HL-60/S4 (cell line): ENCODE results near the gene SELPLG.
"Not testable (repeated sequence)": the region's sequence is repeated elsewhere in the genome, so short reads cannot be mapped to it uniquely, and the experiment has no call there.

Experiments
- in situ Hi-C: fragments of 300-500 bp; cut with MboI; formaldehyde crosslinking; loops from 2 replicates; pipeline ENCODE4 v1.14.3; 2022; ENCODE audit warnings: low sequenced_read_pairs

Gene SELPLG

GRCh38 chr12:108594960-108595710 lies 38.6 kb downstream of the SELPLG start:
- in situ Hi-C loops: no loop called here

- in situ Hi-C loops: no loop called here
Measured at GRCh38 chr12:108594323-108594903, 39.3 kb downstream of the SELPLG start.

GRCh38 chr12:108592033-108592909 lies 41.4 kb downstream of the SELPLG start:
- in situ Hi-C loops: no loop called here

DNA sequence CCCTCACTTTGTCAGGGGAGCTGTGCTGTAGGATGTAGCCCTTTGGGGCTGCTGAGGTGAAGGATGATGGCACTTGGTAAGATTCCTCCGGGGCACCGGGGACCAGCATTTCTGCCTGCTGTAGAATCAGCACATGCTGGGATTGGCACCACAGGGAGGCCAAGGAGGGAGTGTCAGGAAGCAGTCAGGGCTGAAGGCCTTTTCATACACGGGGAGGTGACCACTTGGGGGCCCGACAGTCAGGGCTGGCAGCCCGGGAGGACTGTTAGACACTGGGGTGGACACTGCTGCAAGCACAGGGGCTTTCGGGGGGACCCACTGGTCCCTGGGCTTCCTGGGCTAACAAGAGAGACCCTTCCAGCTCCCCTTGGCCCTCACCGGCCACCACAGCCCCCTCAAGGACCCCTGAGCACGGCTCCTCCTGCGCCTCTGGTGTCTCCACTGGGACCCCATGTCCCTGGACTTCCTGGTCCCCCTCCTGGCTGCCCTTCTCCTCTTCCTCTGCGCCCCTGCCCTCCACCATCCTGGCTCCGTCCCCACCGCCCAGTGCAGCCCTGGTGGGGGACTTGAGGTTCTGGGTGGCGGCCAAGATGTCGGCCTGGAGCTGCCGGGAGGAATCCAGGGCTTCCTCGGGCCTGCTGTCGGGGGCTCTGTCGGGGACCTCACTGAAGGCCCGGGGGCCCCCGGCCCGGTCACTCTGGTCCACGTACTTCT lies 42.3 kb downstream of the SELPLG start:
- in situ Hi-C loops: no loop called here

GRCh38 chr12:108590463-108590862 lies 43.2 kb downstream of the SELPLG start:
- in situ Hi-C loops: not testable (repeated sequence)

DNA sequence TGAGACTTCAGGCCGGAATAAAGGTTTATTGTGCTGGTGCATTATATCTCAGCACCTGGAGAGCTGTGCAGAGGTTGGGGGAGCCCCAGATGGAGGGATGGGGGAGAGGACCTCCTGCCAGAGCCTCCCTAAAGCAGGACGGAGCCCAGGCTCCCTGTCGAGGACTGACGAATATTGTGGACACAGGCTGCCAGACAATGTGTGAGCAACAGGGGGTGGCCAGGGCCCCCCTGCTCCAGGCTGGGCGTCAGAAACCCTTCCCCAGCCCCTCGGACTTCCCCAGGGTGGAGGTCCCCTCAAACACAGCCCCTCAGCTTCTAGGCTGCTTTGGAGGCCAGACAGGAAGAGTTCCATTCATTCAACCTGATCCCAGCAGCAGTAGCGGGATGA lies 43.9 kb downstream of the SELPLG start:
- in situ Hi-C loops: no loop called here

DNA sequence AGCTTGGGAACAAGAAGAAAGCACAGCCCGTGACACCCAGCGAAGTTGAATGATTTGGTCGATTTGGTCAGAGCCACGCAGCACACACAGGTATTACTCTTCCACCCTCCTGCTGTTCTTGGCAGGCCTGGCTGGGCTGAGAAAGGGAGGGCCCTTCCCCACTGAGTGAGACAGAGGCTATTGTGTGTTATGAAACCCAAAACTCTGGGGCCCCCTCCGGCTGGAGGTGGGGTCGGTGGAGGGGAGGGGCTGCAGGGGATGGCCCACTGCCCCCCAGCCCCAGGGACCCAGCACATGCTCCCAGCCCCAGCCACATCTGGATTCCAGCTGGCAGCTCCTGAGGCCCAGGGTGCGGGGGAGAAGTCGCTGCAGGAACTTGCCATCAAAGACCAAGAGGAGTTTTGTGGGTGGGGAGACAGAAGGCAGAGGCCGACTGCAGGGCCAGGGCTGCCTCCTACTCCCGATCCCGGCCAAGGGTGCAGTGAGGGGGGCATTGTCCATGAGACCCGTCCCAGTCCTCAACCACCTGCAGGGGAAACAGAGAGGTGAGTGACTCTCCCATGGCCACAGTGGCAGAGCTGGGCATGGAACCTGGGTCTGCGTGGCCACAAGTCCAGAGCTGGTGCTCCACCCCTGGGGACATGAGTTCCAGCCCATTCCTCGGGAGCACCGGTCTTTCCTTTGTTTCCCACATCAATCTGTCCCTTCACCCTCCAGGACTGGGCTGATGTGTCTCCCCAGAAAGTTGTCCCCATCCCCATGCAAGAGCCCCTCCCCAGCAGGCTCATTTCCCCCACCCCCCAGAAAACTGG lies 44.5 kb downstream of the SELPLG start:
- in situ Hi-C loops: no loop called here

DNA sequence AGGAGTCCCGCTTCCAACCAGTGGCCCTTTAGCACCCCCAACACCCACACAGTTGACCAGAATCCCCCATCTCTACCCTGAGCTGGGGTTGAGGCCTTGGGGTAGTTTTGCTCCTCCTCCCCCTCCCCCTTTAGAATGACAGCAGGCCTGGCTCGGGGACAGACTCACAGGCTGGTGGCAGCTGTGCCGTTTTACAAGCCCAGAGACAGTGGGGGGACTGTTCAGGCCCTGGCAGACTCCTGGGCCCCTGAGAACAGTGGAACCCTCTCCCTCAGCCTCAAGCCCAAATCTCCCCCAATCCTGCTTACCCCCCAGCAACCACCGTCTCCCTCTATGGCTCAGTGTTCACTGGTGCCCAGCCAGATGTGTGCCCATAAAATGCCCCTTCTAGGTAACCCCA lies 45.9 kb downstream of the SELPLG start:
- in situ Hi-C loops: no loop called here

DNA sequence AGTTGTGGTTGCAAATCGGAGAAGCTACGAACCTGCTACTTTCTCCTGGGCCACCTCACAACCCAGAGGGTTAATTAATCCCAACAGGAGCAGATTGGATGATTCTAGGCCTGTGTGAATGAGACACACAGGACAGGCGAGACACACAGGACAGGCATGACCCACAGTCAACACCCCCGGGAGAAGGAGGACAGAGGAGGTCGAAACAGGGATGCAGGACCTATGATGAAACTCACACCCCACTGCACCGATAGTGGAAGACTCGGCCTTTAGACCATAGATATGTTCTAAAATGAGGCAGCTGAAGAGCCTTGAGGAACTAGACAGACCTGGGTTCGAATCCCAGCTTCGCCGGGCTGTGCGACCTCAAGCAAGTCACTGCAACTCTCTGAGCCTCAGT lies 47.4 kb downstream of the SELPLG start:
- in situ Hi-C loops: no loop called here

DNA sequence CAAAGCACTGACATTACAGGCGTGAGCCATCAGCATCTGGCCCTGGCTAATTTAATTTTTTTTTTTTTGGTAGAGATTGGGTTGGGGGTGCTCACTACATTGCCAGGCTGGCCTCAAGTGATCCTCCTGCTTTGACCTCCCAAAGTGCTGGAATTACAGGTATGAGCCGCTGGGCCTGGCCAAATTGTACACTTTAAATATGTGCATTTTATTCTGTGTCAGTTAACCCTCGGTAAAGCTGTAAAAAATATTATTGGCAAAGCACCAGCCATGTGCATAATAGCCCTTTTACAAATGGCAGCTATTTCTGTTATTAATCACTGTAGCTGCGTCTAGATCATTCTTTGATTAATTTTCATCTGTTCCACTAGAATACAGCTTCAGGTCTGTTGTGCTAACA lies 47.8 kb downstream of the SELPLG start:
- in situ Hi-C loops: no loop called here

DNA sequence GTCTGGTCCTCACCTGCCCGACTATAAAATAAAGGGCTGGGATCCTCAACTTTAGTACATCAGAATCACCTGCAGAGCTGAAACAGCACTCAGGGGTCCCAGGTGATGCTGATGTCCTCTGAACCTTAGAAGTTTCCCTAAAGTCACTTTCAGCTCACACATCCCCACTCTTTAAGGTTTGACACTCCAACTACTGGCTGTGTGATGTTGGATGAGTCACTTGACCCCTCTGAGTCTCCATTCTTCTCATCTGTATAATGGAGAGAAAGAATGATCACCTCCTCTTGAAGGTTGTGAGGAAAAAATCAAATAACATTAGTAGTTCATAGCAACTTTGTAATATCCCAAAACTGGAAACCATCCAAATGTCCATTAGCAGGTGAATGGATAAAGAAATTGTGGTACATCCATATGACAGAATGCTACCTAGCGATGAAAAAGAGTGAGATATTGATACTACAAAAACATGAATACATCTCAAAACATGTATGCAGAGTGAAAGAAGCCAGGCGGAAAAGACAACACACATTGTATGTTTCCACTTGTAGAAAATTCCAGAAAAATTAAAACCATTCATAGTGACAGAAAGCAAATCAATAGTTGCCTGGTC lies 49.1 kb downstream of the SELPLG start:
- in situ Hi-C loops: no loop called here

DNA sequence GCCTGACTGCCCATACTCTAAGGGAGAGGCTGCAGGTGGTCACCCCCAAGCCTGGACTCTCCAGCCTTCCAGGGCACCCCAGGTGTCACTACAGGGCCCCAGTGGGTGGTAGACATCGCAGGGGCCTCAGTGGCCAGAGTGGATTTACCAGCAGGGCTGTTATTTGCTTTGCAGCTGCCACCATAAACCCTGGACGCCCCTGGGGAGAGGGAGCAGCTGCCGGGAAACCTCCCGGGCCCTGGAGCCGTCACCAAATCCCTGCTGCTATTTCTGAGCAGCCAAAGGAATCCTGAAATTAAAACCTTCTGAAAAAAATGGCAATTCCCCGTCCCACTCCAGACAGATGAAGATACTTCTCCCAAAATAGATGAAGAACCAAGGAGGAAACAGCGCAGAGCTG lies 49.7 kb downstream of the SELPLG start:
- in situ Hi-C loops: no loop called here

DNA sequence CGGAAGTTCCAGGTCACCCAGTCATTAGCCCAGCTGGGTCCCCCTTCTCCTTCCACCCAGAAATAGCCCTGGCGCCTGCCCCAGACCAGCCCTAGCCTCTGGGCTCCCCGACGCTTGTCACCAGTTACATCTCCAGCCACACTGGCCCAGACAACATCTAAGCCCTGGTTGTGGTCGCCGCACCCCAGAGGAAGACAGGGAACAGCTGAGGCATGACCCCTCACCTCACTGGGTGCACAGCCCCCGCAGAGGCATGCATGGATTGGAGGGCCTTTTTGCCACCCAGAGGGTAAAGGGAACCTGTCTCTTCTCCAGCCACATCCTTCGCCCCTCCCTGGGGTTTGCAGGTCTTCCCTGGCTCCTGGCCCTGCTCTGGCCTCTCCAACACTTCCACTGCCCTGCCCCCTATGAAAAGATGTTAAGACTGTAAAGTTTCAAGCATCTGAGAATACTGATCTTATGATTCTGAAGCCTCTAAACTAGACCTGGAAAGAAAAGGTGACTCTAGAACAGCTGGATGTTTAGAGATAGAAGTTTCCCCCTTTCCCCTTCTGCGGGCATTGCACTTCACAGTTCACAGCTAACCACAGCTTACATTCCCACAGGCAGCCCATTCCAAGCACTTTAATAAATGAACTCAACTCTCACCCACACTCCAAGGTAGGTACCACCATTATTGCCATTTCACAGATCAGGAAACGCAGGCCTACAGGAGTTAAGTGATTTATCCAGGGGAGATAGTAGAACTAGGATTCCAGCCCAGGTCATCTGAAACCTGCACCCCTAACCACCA lies 50.5 kb downstream of the SELPLG start:
- in situ Hi-C loops: no loop called here

DNA sequence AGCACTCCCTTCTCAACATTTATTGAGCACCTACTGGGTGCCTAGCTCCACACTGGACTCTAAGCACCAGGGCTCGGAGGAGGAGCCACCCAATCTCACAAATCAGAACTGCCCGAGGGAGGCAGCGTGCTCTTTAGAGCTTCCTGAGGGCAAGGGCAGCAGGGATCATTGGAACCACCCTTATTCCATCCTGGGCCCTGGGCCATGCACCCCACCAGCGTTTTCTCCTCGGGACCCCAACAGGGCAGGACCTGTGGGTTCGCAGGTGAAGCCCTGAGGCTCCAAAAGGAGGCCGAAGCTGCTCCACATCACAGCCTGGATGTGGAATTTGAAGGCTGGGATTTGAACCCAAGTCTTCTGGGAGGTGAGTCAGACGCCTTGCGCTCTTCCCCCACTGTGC lies 51.2 kb downstream of the SELPLG start:
- in situ Hi-C loops: no loop called here

GRCh38 chr12:108581311-108582227 lies 52.1 kb downstream of the SELPLG start:
- in situ Hi-C loops: no loop called here

GRCh38 chr12:108580531-108580930 lies 53.2 kb downstream of the SELPLG start:
- in situ Hi-C loops: no loop called here

DNA sequence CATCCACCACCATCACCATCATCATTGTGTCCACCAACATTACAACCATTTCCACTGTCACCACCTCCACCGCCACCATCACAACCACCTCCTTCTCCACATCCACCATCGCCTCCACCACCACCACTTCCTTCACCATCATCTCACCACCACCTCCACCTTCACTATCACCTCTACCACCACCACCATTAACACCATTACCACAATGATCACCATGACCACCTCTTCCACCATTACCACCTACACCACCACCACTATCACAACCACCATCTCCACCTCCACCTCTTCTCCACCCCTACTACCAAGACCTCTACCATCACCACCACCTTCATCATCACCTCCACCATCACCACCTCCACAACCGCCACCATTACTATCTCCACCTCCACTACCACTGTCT lies 54.9 kb downstream of the SELPLG start:
- in situ Hi-C loops: no loop called here

DNA sequence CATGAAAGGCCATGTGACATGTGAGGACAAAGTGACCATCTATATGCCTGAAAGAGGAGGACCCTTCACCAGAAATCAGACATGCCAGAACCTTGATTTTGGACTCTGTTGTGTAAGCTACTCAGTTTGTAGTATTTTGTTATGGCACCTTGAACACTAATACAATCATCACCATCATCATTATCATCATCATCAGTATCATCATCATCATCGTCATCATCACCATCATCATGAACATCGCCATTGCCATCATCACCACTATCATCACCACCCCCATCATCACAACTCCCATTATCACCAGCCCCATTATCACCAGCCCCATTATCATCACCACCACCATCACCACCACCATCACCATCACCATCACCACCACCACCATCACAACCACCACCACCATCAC lies 55.4 kb downstream of the SELPLG start:
- in situ Hi-C loops: no loop called here
